K562 (cell line): Measurements from ENCODE around the gene KIF12. TPM values are rescaled to one million over a fixed set of nuclear protein-coding genes. Genes with fewer than 3 reads are reported as not detected.

Experiments
- PHTF2 ChIP-seq: fragments of 250-450 bp; sonication (Bioruptor Pico); IDR thresholded peaks from 2 replicates; pipeline ENCODE4 v1.5.0; 2021; ENCODE audit warnings: mild to moderate bottlenecking
- SMC3 ChIP-seq: conservative IDR thresholded peaks from 2 replicates; pipeline ENCODE4 v1.6.1; 2011; ENCODE audit warnings: low read depth, low read length, improper control_type of control experiment; ENCODE audit not compliant: insufficient read depth
- ZMIZ1 ChIP-seq, 2 experiments: fragments of 150-350 bp in 1 of 2; IDR thresholded peaks; 2 replicates each; pipeline ENCODE4 v1.6.1; 2012 to 2016; ENCODE audit warnings: low read depth in 2 of 2, low read length in 2 of 2, mild to moderate bottlenecking in 1 of 2, moderate library complexity in 1 of 2
- polyA plus RNA-seq, 8 experiments: library from polyadenylated mRNA; depleted of rRNA in 4 of 8; stranded (reverse) in 5 of 8; unstranded in 3 of 8; fragments of >200 nt; fragmentation: Nextera tagmentation in 2 of 8; fragmentation: Illumina TruSeq in 1 of 8; extraction: Ambion mirVana in 2 of 8; extraction: Trizol in 1 of 8; gene quantifications; 2 replicates each; pipeline versions ENCODE4 v1.2.1 to v1.2.3, GENCODE V29; 2011 to 2014; ENCODE audit warnings: inconsistent platforms in 1 of 8, missing spikeins in 1 of 8
- total RNA-seq, 7 experiments: library from RNA; depleted of rRNA in 6 of 7; stranded (reverse); fragments of >200 nt in 6 of 7; fragmentation: Illumina TruSeq in 2 of 7; extraction: Trizol in 2 of 7; gene quantifications; 2 replicates each; pipeline versions ENCODE4 v1.2.1 to v1.2.3, GENCODE V29; 2011 to 2021; ENCODE audit warnings: low replicate concordance in 1 of 7
- TF ChIP-seq, protein P1 (sequence below): IDR thresholded peaks from 2 replicates; pipeline ENCODE4 v1.6.1; 2016; ENCODE audit warnings: missing genetic modification characterization, missing compliant biosample characterization

Gene KIF12
- total and polyA plus RNA-seq, 9 of the 15 experiments (the other 6 are each of a cell fraction or from before 2014, with no cell fraction given): not detected

DNA sequence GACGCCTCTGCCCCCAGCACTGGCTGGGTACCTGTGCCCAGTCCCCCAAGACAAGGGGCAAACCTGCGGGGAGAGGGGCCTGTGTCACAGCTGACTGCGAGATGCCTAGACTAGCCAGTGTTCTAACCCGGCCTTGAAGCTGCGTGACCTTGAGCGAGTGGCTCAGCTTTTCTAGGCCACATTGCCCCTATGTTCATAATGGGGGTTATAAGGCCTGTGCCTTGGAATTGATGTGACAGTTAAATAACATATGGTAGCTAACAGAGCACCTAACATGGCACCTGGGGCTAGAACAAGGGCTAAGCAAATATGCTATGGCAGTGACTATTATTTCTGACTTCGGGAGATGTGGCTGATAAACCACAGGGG, 33.4 kb upstream of the KIF12 start (continued):
- TF ChIP-seq, protein P1, sequence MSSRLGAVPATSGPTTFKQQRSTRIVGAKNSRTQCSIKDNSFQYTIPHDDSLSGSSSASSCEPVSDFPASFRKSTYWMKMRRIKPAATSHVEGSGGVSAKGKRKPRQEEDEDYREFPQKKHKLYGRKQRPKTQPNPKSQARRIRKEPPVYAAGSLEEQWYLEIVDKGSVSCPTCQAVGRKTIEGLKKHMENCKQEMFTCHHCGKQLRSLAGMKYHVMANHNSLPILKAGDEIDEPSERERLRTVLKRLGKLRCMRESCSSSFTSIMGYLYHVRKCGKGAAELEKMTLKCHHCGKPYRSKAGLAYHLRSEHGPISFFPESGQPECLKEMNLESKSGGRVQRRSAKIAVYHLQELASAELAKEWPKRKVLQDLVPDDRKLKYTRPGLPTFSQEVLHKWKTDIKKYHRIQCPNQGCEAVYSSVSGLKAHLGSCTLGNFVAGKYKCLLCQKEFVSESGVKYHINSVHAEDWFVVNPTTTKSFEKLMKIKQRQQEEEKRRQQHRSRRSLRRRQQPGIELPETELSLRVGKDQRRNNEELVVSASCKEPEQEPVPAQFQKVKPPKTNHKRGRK (tag): no peak
- TF ChIP-seq SMC3 (no peak), PHTF2 (CRISPR knock-in tag) (no peak), ZMIZ1 (IDR thresholded peaks at IDR 0.05; ENCODE audit: low read depth in 2 of 2, low read length in 2 of 2) (no peak)
- TF ChIP-seq, all 486 proteins: peak for 0
